Measurements from ENCODE around the gene PLXDC2.

The PLXDC2 gene

DNA sequence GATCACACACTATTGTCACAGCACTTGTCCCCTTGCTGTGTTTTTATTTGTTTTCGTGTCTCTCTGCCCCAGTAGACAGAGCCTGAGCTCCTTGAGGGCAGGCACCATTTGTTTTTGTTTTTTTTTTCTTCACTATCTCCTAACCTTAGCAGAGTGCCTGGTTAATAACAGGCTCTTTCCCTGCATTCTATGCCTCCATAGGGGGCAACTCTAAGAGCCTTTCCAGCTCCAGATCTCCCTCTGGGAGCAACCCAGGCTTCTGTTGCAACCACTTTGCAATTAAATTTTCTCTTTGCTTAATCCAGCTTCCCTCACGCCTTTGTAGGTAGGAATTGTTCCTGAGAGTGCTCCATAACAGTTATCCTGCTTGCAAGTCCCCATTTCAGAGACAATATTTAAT is 148.4 kb downstream of the PLXDC2 start:
- no peak for DNase-seq (ENCODE audit: low spot score)
- no peaks in the 10 kb centered on the region for H3K36me3 Mint-ChIP-seq (ENCODE audit: low read depth)
- no peaks in the 10 kb centered on the region for H3K27me3 Mint-ChIP-seq (ENCODE audit: low read depth)
- H3K4me3 Mint-ChIP-seq = no peak overlapping the region
- peaks cover 7% of the 10 kb centered on the region for H3K9me3 Mint-ChIP-seq
- H3K27ac Mint-ChIP-seq = no peak overlapping the region
- no peaks in the 10 kb centered on the region for H3K4me1 Mint-ChIP-seq (ENCODE audit: low read depth)

DNA sequence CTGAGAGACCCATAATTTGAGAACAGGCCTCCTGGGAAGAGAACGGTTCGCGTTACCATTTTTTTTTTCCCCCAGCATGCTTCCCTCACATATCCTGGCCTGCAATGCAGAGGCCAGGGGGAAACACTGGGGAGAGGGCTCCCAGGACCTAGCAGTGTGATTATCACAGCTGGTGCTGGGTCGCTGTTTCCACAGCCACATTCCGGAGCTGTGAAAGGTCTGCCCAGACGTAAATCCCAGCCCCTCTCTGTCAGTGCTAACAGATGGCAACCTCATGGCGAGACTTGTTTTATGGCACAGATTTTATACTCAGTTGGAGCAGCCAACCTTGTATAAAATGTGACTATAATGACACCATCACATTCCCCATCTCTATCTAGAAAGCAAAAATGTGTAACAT is 150.5 kb downstream of the PLXDC2 start:
- DNase-seq (ENCODE audit: low spot score) = no peak
- H3K27me3 Mint-ChIP-seq (ENCODE audit: low read depth) = no peaks in the 10 kb centered on the region
- peaks cover 3% of the 10 kb centered on the region for H3K9me3 Mint-ChIP-seq
- H3K27ac Mint-ChIP-seq = no peak overlapping the region
- H3K4me3 Mint-ChIP-seq = no peak overlapping the region
- H3K36me3 Mint-ChIP-seq (ENCODE audit: low read depth) = no peaks in the 10 kb centered on the region
- H3K4me1 Mint-ChIP-seq (ENCODE audit: low read depth) = no peaks in the 10 kb centered on the region

DNA sequence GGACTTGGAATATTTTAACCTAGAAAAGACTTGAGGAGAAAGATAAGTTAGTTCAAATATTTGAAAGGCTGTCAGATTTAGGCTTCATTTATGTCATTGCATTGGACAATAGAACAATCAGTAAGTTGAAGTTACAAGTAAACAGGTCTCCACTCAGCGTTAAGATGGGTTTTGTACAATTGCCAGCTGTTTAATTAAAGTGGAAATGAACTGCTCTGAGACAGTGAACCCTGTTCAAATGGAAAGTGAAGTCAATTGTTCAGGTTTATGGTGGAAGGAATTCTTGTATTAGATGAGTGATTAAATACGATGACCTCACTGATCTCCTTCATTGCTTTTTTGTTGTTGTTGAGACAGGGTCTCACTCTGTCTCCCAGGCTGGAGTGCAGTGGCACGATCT is 151.7 kb downstream of the PLXDC2 start:
- DNase-seq (ENCODE audit: low spot score) = no peak
- Mint-ChIP-seq H3K27me3 (ENCODE audit: low read depth) (no peaks in the 10 kb centered on the region), H3K4me3 (no peak overlapping the region), H3K4me1 (ENCODE audit: low read depth) (no peaks in the 10 kb centered on the region), H3K36me3 (ENCODE audit: low read depth) (no peaks in the 10 kb centered on the region), H3K9me3 (peaks cover 4% of the 10 kb centered on the region), H3K27ac (no peak overlapping the region)

DNA sequence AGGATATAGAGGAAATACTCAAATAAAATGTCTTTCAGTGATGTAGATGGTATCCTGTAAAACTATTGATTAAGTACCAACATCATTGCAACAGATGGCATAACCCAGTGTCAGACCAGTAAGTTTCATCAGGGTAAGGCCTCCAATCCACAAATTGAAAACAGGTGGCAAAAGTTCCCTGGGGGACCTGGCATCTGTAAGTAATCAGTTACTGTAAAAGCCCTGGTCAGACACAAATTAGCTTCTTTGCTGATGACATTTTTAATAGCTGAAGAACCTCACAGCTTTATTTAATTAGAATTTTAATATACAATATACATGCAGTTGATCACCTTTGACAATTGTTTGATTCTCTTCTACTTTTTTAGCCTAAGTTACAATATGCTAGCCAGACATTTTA is 152.5 kb downstream of the PLXDC2 start:
- H3K36me3 Mint-ChIP-seq (ENCODE audit: low read depth) = no peaks in the 10 kb centered on the region
- H3K9me3 Mint-ChIP-seq = peaks cover 4% of the 10 kb centered on the region
- H3K4me3 Mint-ChIP-seq = no peak overlapping the region
- H3K27me3 Mint-ChIP-seq (ENCODE audit: low read depth) = no peaks in the 10 kb centered on the region
- no peak for DNase-seq (ENCODE audit: low spot score)
- no peak overlapping the region for H3K27ac Mint-ChIP-seq
- no peaks in the 10 kb centered on the region for H3K4me1 Mint-ChIP-seq (ENCODE audit: low read depth)

DNA sequence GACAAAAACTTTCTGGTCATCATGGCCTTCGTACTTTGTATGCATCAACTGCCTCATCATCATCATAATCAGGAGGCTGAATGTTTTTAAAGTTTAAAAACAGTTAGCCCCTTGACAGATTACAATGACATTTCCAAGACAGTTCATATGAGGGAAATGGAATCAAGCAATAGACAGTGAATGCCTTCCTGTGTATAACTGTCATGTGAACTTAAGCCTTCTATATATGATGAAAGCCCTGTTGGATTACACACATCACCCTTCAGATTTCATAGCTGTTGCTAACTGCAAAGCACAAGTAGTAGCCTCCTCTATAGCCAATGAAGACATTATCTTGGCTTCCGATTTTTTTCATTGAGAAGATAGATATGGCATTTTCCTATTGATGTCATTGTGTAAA is 154.0 kb downstream of the PLXDC2 start:
- H3K27me3 Mint-ChIP-seq (ENCODE audit: low read depth) = no peaks in the 10 kb centered on the region
- DNase-seq (ENCODE audit: low spot score) = no peak
- no peaks in the 10 kb centered on the region for H3K36me3 Mint-ChIP-seq (ENCODE audit: low read depth)
- H3K9me3 Mint-ChIP-seq = peaks cover 10% of the 10 kb centered on the region
- no peak overlapping the region for H3K4me3 Mint-ChIP-seq
- H3K27ac Mint-ChIP-seq = no peak overlapping the region
- H3K4me1 Mint-ChIP-seq (ENCODE audit: low read depth) = no peaks in the 10 kb centered on the region

DNA sequence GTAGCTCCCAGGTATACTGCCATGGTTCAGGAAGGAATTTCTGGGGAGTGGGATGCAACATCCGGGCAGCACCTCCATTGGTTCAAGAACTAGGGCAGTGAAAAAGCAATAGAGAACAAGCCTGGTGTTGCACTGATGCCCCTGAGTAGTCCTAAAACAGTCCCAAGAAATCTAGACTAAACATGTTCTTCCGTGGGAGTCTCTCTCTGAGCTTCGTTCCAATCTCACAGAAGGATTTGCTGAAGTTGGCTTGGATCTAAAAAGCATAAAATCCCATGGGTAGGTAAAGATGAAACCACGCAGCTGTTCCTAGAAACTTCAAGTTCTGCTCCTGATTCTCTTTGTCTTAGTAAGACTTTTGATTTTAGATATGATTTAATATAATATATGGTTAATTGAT is 154.5 kb downstream of the PLXDC2 start:
- no peak for DNase-seq (ENCODE audit: low spot score)
- H3K9me3 Mint-ChIP-seq = peaks cover 10% of the 10 kb centered on the region

DNA sequence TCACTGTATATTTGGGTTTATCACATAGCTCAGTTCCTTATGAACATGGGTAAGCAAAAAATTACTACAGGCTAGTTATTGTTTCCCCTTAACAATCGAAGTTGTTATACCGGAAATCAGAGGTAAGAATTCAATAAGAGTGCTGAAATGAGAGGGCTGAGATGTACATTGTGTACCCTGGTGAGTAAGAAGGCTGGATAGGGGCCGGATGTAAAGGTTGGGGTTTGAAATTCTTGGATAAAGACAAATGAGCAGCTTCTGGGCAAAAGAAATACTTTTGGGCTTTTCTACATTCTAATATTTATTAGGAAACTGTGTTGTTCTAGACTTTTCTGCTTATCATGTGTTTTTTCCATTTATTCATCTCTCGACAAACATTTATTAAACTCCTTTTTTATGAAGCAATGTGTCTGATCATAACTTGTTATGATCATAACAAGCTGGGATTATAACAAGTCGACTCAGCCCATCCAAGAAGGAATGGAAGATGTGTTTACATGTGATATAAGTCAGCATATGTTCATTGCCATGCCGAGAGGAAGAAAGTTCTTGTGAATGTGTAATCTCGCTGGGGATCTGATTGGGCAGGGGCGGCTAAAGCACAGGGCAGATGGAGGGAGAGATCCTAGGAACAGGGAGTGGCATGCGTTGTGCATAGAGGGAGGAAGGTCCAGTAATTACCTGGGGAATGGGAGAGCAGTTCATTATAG is 155.3 kb downstream of the PLXDC2 start:
- Mint-ChIP-seq H3K27me3 (ENCODE audit: low read depth) (no peaks in the 10 kb centered on the region), H3K4me3 (no peak overlapping the region), H3K27ac (no peak overlapping the region)

More for the DNA sequence above, 154.5 kb downstream of the PLXDC2 start:
- Mint-ChIP-seq H3K36me3 (ENCODE audit: low read depth) (no peaks in the 10 kb centered on the region), H3K4me3 (no peak overlapping the region), H3K4me1 (ENCODE audit: low read depth) (no peaks in the 10 kb centered on the region), H3K27ac (no peak overlapping the region), H3K27me3 (ENCODE audit: low read depth) (no peaks in the 10 kb centered on the region)

DNA sequence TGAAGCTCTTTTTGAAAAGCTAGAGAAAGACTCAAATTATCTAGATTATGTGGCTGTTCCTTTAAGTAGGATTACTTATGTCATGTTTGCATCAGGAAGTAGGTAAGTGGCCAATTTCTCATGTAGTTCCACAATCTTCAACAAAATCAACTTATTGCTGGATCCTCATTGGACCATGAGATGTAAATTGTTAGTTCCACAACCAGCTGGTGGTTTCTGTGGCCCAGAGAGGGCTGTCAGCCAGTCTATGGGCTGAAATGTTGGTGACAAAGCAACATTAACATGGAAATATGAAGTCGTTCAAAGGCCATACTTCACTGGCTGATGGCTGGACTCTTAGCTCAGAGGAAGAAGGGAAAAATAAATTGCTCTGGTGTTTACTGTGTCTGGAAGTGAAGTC is 157.9 kb downstream of the PLXDC2 start:
- H3K27me3 Mint-ChIP-seq (ENCODE audit: low read depth) = no peaks in the 10 kb centered on the region
- H3K9me3 Mint-ChIP-seq = peaks cover 20% of the 10 kb centered on the region
- no peak for DNase-seq (ENCODE audit: low spot score)
- H3K4me1 Mint-ChIP-seq (ENCODE audit: low read depth) = no peaks in the 10 kb centered on the region
- no peak overlapping the region for H3K4me3 Mint-ChIP-seq
- no peak overlapping the region for H3K27ac Mint-ChIP-seq
- no peaks in the 10 kb centered on the region for H3K36me3 Mint-ChIP-seq (ENCODE audit: low read depth)

More for the DNA sequence above, 155.3 kb downstream of the PLXDC2 start:
- DNase-seq (ENCODE audit: low spot score) = no peak
- no peaks in the 10 kb centered on the region for H3K4me1 Mint-ChIP-seq (ENCODE audit: low read depth)
- H3K36me3 Mint-ChIP-seq (ENCODE audit: low read depth) = no peaks in the 10 kb centered on the region
- H3K9me3 Mint-ChIP-seq = peaks cover 11% of the 10 kb centered on the region

DNA sequence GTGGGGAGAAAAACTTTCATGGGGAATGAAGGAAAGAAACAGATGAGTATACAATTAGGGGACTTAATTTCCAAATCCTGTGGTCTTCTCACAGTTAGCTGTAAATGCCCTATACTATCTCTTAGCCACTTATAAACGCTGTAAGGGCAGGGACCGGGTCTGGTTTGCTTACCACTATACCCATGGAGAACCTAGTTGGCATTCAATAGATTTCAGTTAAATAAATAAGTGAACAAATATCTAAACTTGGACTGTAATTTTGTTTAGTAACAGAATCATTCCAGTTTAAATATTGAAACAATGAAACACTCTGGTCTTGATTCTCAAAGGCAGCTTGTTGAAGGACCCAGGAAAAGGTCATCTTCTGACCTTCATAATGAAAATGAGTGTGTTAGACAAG is 158.3 kb downstream of the PLXDC2 start:
- peaks cover 20% of the 10 kb centered on the region for H3K9me3 Mint-ChIP-seq
- no peak overlapping the region for H3K4me3 Mint-ChIP-seq
- no peaks in the 10 kb centered on the region for H3K4me1 Mint-ChIP-seq (ENCODE audit: low read depth)
- H3K27ac Mint-ChIP-seq = no peak overlapping the region
- no peaks in the 10 kb centered on the region for H3K27me3 Mint-ChIP-seq (ENCODE audit: low read depth)
- no peaks in the 10 kb centered on the region for H3K36me3 Mint-ChIP-seq (ENCODE audit: low read depth)
- DNase-seq (ENCODE audit: low spot score) = no peak

DNA sequence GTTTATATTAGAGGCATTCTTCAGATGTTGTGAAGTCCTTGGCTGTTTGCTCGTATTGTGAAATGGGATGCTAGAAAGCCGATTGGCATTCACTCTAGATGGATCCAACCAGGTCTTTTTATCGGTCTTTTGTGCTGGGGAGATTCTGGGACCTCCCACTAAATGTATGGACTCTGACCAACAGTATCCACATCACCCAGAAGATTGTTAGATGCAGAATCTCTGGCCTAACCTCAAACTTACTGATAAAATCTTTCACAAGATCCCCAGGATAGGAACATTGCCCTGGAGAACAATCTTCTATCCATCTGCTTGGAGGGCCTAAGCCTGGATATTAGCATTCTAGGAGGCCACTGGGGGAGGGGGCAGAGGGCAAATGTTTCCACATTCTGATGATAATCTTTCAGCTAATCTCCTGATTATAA is 160.9 kb downstream of the PLXDC2 start:
- DNase-seq (ENCODE audit: low spot score) = no peak
- no peak overlapping the region for H3K27ac Mint-ChIP-seq
- H3K4me1 Mint-ChIP-seq (ENCODE audit: low read depth) = no peaks in the 10 kb centered on the region
- H3K36me3 Mint-ChIP-seq (ENCODE audit: low read depth) = no peaks in the 10 kb centered on the region
- H3K4me3 Mint-ChIP-seq = no peak overlapping the region
- peaks cover 16% of the 10 kb centered on the region for H3K9me3 Mint-ChIP-seq
- no peaks in the 10 kb centered on the region for H3K27me3 Mint-ChIP-seq (ENCODE audit: low read depth)

DNA sequence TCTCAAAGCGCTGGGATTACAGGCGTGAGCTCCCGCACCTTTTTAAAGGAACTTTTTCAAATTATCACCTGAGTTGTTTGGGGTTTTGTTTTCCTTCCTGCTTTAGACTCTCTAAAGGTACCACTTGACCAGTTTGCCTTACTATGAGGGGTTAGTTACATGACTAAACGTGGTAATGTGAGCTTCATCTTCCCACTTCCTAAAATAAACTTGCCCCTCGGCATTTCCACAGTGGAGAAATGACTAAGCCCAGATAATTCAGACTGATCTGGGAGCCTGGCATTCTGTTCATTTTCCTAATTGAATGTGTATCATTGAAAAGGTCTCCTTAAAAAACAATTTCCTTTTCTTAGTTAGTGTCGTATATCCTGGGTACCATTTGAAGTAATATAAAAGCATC is 163.4 kb downstream of the PLXDC2 start:
- DNase-seq (ENCODE audit: low spot score) = no peak
- Mint-ChIP-seq H3K4me1 (ENCODE audit: low read depth) (no peaks in the 10 kb centered on the region), H3K27ac (no peak overlapping the region), H3K9me3 (peaks cover 11% of the 10 kb centered on the region), H3K36me3 (ENCODE audit: low read depth) (no peaks in the 10 kb centered on the region), H3K4me3 (no peak overlapping the region), H3K27me3 (ENCODE audit: low read depth) (no peaks in the 10 kb centered on the region)

DNA sequence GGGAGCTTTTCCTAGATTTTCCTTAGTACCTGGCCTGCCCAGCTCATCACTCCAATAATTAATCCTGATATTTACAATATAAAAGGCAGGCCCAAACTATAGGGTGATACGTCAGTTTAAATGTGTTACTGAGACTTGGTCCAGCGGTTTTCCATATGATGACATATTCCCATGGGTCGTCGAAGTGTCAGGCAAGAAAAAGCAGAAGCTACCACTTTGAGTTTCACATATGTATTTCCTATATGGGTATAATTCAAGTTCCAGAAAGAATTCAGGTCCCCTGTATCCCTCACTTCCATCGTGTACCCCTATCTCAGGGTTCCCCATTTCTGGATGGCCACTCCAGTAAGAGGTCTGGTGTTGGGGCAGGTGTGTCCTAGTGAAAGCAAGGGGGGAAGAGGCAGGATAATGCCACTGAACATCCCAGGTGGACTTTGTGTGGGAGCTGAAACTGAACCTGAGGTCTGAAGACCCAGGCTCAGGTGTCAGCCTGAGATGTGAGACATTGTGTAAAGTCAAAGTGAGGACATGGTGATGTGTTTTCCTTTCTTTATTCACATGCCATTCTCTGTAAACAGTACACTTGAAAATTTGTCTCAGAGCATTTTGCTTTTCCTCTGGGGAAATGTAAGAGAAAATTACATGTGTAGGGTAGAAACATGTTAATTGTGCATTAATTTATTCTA is 167.8 kb downstream of the PLXDC2 start:
- no peak overlapping the region for H3K4me3 Mint-ChIP-seq
- no peak overlapping the region for H3K27ac Mint-ChIP-seq

DNA sequence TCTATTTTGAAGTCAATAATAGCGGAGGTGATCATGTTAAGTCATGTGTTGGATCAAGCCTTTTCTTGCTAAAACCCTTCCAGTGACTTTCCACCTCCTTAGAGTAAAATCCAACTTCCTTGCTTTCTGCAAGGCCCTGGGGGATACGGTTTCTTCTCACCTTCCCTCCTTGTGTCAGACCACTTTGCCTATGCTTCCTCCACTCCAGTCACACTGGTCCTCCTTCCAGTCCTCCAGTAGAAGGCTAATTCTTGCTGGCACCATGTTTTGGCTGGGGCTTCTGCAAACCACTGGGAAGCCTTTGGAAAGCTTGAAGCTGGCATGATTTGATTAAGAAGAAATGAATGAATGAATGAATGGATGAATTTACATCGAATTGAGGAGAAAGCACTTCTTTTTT is 169.5 kb downstream of the PLXDC2 start:
- Mint-ChIP-seq H3K36me3 (ENCODE audit: low read depth) (no peaks in the 10 kb centered on the region), H3K27ac (no peak overlapping the region), H3K27me3 (ENCODE audit: low read depth) (no peaks in the 10 kb centered on the region), H3K4me3 (no peak overlapping the region), H3K4me1 (ENCODE audit: low read depth) (no peaks in the 10 kb centered on the region), H3K9me3 (no peaks in the 10 kb centered on the region)
- DNase-seq (ENCODE audit: low spot score) = no peak

More for the DNA sequence above, 167.8 kb downstream of the PLXDC2 start:
- H3K36me3 Mint-ChIP-seq (ENCODE audit: low read depth) = no peaks in the 10 kb centered on the region
- no peaks in the 10 kb centered on the region for H3K27me3 Mint-ChIP-seq (ENCODE audit: low read depth)
- no peaks in the 10 kb centered on the region for H3K9me3 Mint-ChIP-seq
- no peaks in the 10 kb centered on the region for H3K4me1 Mint-ChIP-seq (ENCODE audit: low read depth)
- DNase-seq (ENCODE audit: low spot score) = no peak

DNA sequence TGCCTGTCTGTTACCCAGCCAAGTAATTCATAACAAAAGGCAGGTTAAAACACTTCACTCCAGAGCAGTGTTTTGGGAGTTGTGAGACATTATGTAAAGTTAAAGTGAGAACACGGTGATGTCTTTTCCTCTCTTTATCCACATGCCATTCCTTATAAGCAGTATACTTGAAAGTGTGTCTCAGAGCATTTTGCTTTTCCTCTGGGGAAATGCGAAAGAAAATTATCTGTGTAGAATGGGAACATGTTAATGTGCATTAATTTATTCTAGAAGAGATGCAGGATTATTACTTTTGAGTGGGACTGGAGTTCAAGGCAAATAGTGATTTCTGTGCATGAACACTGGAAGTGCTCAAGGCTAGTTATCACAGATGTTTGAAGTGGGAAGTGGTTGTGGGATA is 170.4 kb downstream of the PLXDC2 start:
- peaks cover under 1% of the 10 kb centered on the region for H3K9me3 Mint-ChIP-seq
- H3K4me3 Mint-ChIP-seq = no peak overlapping the region
- H3K27ac Mint-ChIP-seq = no peak overlapping the region
- no peaks in the 10 kb centered on the region for H3K36me3 Mint-ChIP-seq (ENCODE audit: low read depth)
- no peaks in the 10 kb centered on the region for H3K4me1 Mint-ChIP-seq (ENCODE audit: low read depth)
- no peak for DNase-seq (ENCODE audit: low spot score)
- H3K27me3 Mint-ChIP-seq (ENCODE audit: low read depth) = no peaks in the 10 kb centered on the region

DNA sequence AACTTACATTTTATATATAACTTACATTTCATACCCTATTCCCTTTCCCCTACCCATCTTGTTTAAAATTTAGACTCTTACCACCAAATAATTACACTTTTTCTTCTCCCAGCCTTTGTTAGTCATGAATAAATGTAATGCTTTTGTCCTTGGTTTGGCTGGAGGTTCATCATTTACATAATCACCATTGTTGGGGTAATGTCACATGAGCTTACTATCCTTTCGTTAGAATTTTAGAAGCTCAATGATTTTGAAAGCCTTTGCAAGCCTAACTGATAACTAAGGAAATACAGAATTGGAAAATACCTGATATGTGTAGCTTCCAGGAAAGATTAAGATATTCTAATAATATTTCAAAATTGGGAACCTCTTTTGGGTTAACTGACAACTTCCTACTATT is 171.7 kb downstream of the PLXDC2 start:
- no peaks in the 10 kb centered on the region for H3K36me3 Mint-ChIP-seq (ENCODE audit: low read depth)
- H3K27me3 Mint-ChIP-seq (ENCODE audit: low read depth) = no peaks in the 10 kb centered on the region
- H3K4me1 Mint-ChIP-seq (ENCODE audit: low read depth) = no peaks in the 10 kb centered on the region
- no peak overlapping the region for H3K4me3 Mint-ChIP-seq
- DNase-seq (ENCODE audit: low spot score) = no peak
- no peak overlapping the region for H3K27ac Mint-ChIP-seq
- H3K9me3 Mint-ChIP-seq = peaks cover 9% of the 10 kb centered on the region

All from T-helper 2 cell treated with Interferon-gamma antibody and Interleukin-4, amounts not matched to agents 5 μg/mL and 100 μg/mL, for 36 hours (primary cell).